ENCODE data around the gene B4GALNT4.

B4GALNT4 gene

DNA sequence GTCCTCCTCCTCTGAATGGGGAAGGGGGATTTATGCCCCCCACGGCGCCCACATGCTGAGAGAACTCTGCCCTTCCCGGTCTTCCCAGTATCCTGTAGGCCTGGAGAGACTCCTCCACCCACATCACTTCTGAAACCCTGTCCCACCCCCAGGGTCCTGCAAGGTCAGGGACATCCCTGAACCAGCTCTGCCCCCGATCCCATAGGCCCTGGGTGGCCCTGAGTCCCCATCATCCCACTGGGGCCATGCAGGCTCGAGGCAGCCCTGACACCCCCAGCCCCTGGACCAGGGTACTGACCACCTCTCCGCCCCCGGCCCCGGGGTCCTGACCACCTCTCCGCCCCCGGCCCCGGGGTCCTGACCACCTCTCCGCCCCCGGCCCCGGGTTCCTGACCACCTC lies 11.7 kb downstream of the B4GALNT4 start:
- DNase-seq (ENCODE audit: extremely low spot score) = no peak
- TF ChIP-seq, protein P1, sequence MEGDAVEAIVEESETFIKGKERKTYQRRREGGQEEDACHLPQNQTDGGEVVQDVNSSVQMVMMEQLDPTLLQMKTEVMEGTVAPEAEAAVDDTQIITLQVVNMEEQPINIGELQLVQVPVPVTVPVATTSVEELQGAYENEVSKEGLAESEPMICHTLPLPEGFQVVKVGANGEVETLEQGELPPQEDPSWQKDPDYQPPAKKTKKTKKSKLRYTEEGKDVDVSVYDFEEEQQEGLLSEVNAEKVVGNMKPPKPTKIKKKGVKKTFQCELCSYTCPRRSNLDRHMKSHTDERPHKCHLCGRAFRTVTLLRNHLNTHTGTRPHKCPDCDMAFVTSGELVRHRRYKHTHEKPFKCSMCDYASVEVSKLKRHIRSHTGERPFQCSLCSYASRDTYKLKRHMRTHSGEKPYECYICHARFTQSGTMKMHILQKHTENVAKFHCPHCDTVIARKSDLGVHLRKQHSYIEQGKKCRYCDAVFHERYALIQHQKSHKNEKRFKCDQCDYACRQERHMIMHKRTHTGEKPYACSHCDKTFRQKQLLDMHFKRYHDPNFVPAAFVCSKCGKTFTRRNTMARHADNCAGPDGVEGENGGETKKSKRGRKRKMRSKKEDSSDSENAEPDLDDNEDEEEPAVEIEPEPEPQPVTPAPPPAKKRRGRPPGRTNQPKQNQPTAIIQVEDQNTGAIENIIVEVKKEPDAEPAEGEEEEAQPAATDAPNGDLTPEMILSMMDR (IDR thresholded peaks at IDR 0.05; ENCODE audit: control extremely low read depth, extremely low read depth, low read depth, missing control alignments) = no peak
- POLR2A ChIA-PET = no interaction called here
- CTCF ChIA-PET = no interaction called here

DNA sequence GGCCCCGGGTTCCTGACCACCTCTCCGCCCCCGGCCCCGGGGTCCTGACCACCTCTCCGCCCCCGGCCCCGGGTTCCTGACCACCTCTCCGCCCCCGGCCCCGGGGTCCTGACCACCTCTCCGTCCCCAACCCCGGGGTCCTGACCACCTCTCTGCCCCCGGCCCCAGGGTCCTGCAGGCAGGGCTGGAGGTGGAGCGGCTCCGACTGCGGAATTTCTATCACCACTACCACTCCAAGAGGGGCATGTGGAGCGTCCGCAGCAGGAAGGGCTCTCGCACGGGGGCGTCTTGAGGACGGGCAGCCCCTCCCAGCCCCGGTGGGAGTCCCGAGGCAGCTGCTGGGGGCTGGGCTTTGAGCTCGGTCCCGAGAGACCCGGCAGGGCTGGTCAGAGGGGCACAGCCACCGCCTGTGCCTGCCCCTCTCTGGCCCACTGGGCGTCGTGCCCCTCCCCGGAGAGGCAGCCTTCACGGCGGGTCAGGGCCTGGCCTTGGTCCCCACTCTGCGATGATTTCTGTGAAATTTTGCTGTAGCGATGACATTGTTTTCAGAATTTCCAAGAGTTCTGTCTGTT lies 12.3 kb downstream of the B4GALNT4 start:
- TF ChIP-seq, protein P1 (IDR thresholded peaks at IDR 0.05; ENCODE audit: control extremely low read depth, extremely low read depth, low read depth, missing control alignments) = no peak
- no peak for DNase-seq (ENCODE audit: extremely low spot score)
- POLR2A ChIA-PET = no interaction called here
- CTCF ChIA-PET = no interaction called here

DNA sequence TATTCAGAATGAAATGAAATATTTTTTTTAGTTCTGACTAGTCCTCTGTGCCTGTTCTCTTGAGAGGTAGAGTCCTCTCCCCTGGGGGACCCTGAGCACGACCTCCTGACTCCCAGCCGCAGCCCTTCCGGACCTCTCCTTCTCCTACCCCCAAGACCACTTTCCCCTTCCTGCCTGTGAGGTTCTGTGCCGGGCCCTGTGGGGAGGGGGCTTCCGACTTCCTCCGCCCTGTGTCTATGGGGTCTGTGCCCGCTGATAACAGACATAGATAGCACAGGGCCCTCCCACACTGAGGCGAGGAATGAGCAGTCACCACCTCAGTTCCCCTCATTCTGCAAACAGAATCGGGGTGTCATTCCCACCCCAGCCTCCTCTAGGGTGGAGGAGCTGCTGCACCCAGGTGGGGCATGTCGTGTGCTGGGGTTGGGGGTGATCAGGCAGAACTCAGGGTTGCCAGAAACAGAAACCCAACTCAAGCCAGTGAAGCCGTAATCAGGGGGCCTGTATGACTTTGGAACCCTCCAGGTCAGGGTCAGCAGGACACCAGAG lies 12.9 kb downstream of the B4GALNT4 start:
- CTCF ChIA-PET = no interaction called here
- POLR2A ChIA-PET = no interaction called here
- TF ChIP-seq, protein P1 (IDR thresholded peaks at IDR 0.05; ENCODE audit: control extremely low read depth, extremely low read depth, low read depth, missing control alignments) = no peak
- no peak for DNase-seq (ENCODE audit: extremely low spot score)

DNA sequence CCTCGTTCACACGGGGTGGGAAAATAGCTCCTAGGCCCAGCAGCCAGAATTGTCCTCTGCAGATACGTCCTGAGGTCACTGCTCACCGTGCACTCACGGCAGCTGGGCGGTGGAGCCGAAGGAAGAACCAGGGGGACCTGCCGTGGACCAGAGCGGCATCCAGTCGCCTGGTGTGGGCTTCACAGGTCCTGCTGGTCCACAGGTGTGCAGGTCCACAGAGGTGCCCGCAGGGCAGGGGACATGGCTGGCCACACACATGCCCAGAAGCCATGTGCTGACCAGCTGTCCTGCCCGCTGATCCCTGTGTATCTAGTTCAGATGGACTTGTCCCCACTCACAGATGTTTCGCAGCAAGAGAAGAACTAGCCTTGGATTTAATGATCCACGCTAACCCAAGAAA lies 14.1 kb downstream of the B4GALNT4 start:
- ChIA-PET CTCF (interaction anchor here (0.8 kb wide), 1 partner anchor 16 kb away, joined by 3 read pairs; no protein-coding TSS in a partner anchor), POLR2A (no interaction called here)
- TF ChIP-seq, protein P1 (IDR thresholded peaks at IDR 0.05; ENCODE audit: control extremely low read depth, extremely low read depth, low read depth, missing control alignments) = no peak
- DNase-seq (ENCODE audit: extremely low spot score) = no peak

DNA sequence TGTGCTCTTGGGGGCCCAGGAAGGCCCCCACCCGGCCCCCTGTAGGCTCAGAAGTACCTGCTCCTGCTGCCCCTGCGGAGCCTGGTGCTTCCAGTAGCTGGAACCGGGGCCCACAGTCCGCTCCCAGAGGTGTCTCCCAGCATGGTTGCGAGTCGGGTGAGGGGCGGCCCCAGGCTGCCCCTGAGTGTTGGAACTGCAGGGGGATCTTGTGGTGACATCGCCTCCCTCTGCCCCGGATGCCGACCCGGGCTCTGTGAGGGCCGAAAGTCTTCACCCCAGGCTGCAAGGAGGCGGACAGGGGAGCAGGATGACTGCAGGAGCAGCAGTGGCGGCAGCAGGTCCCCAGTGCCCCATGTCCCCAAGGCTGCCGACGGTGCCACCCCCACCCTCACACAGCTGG lies 15.2 kb downstream of the B4GALNT4 start:
- TF ChIP-seq, protein P1 (IDR thresholded peaks at IDR 0.05; ENCODE audit: control extremely low read depth, extremely low read depth, low read depth, missing control alignments) = no peak
- no peak for DNase-seq (ENCODE audit: extremely low spot score)
- POLR2A ChIA-PET = no interaction called here
- CTCF ChIA-PET = no interaction called here

DNA sequence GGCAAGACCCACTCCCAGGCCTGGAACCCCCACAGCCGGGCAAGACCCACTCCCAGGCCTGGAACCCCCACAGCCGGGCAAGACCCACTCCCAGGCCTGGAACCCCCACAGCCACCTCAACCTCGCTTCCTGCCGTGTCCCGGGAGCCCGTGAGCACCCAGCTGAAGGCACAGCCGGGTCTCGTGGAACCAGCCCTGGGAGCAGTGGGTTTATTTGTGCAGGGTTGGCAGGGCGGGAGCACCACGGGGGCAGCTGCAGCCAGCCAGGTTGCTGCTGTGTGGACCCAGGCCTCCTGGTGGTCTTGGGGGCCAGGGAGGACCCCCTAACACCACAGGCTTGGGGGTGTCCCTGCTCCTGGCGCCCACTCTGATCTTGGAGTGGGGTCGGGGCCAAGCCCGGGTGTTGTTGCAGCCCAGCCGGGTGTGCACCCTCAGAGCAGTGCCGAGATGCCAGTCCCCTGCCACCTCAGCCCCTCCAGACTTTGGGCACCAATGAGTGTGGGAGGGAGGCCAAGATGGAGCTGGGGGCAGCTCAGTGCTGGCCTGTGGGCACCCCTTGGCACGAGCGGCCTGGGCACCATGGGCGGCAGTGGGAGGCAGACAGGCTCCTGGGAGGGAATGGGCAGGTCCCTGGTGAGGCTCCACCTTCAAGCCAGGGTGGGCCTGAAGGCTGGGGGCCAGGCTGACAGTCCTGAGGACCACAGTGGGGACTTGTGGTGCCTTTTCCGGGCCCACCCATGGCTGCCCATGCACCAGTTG lies 16.5 kb downstream of the B4GALNT4 start:
- ChIA-PET CTCF (interaction anchor here (0.8 to 2.1 kb wide), 2 partner anchors 11 to 31 kb away, joined by 3 to 6 read pairs; no protein-coding TSS in a partner anchor), POLR2A (interaction anchor here (0.6 kb wide), 1 partner anchor 177 kb away, joined by 5 read pairs; no protein-coding TSS in a partner anchor)
- TF ChIP-seq, protein P1 (IDR thresholded peaks at IDR 0.05; ENCODE audit: control extremely low read depth, extremely low read depth, low read depth, missing control alignments) = no peak
- DNase-seq (ENCODE audit: extremely low spot score) = no peak

Measured in GM10248 (cell line).